Progenitor cell of endocrine pancreas (in vitro differentiated cells): ENCODE data around the gene CSGALNACT2. TPM values are rescaled to one million over a fixed set of nuclear protein-coding genes. Genes with fewer than 3 reads are reported as not detected.

Experiments used
- DNase-seq: peaks from one replicate; pipeline ENCODE4 v3.0.0; 2021; ENCODE audit warnings: low spot score; ENCODE audit not compliant: unreplicated experiment
- H3K27ac Mint-ChIP-seq: 2 replicates; pipeline ENCODE4 v1.8.0; 2021; ENCODE audit warnings: mild to moderate bottlenecking, moderate library complexity, mixed read lengths
- H3K27me3 Mint-ChIP-seq: 2 replicates; pipeline ENCODE4 v1.8.0; 2021; ENCODE audit warnings: mixed read lengths
- H3K36me3 Mint-ChIP-seq: 2 replicates; pipeline ENCODE4 v1.8.0; 2022; ENCODE audit warnings: mixed read lengths; ENCODE audit not compliant: insufficient read depth
- H3K4me1 Mint-ChIP-seq: 2 replicates; pipeline ENCODE4 v1.8.0; 2021; ENCODE audit warnings: low read depth, mixed read lengths
- H3K4me3 Mint-ChIP-seq: 2 replicates; pipeline ENCODE4 v1.8.0; 2021; ENCODE audit warnings: low read depth, mild to moderate bottlenecking, moderate library complexity, mixed read lengths
- H3K9me3 Mint-ChIP-seq: 2 replicates; pipeline ENCODE4 v1.8.0; 2021; ENCODE audit warnings: low read depth, mixed read lengths
- total RNA-seq: library from RNA; stranded (reverse); gene quantifications from 2 replicates; pipeline ENCODE4 v1.2.1, GENCODE V29; 2021
- TF ChIP-seq, protein P1 (sequence below): fragments of 200-600 bp; sonication (generic); IDR thresholded peaks from one replicate; pipeline ENCODE4 v1.5.0; 2021; ENCODE audit warnings: antibody characterized with exemption, mild to moderate bottlenecking; ENCODE audit not compliant: unreplicated experiment

The CSGALNACT2 gene
- total RNA-seq, 1 donor from 2014 or later, result 8.9 TPM

- DNase-seq, result no peak
- no peaks in the 10 kb centered on the region for H3K4me1 Mint-ChIP-seq
- H3K27ac Mint-ChIP-seq, result no peak overlapping the region
- H3K27me3 Mint-ChIP-seq, result peaks cover 4% of the 10 kb centered on the region
- TF ChIP-seq, protein P1, sequence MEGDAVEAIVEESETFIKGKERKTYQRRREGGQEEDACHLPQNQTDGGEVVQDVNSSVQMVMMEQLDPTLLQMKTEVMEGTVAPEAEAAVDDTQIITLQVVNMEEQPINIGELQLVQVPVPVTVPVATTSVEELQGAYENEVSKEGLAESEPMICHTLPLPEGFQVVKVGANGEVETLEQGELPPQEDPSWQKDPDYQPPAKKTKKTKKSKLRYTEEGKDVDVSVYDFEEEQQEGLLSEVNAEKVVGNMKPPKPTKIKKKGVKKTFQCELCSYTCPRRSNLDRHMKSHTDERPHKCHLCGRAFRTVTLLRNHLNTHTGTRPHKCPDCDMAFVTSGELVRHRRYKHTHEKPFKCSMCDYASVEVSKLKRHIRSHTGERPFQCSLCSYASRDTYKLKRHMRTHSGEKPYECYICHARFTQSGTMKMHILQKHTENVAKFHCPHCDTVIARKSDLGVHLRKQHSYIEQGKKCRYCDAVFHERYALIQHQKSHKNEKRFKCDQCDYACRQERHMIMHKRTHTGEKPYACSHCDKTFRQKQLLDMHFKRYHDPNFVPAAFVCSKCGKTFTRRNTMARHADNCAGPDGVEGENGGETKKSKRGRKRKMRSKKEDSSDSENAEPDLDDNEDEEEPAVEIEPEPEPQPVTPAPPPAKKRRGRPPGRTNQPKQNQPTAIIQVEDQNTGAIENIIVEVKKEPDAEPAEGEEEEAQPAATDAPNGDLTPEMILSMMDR, result peak; percentile 10
- H3K36me3 Mint-ChIP-seq, result no peaks in the 10 kb centered on the region
- H3K4me3 Mint-ChIP-seq, result no peak overlapping the region
- no peaks in the 10 kb centered on the region for H3K9me3 Mint-ChIP-seq
Measured at GRCh38 chr10:43113201-43114087, 24.8 kb upstream of the CSGALNACT2 start.

DNA sequence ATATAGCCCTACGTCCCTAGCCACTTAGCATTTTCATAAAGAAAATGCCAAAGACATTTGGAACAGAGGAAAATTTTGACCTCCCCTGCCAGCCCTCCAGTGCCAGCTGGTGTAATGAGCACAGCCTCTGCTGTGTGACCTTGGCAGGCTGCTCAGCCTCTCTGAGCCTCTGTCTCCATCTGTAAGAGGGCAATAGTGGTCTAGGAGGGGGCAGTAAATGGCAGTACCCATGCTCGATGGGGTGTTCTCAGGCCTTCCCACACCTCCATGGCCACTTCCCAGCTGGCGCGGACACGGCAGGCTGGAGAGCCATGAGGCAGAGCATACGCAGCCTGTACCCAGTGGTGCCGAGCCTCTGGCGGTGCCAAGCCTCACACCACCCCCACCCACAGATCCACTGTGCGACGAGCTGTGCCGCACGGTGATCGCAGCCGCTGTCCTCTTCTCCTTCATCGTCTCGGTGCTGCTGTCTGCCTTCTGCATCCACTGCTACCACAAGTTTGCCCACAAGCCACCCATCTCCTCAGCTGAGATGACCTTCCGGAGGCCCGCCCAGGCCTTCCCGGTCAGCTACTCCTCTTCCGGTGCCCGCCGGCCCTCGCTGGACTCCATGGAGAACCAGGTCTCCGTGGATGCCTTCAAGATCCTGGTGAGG, 24.0 kb upstream of the CSGALNACT2 start:
- Mint-ChIP-seq H3K4me1 (no peaks in the 10 kb centered on the region), H3K36me3 (no peaks in the 10 kb centered on the region), H3K9me3 (no peaks in the 10 kb centered on the region), H3K27ac (no peak overlapping the region), H3K4me3 (no peak overlapping the region), H3K27me3 (peaks cover 4% of the 10 kb centered on the region)
- TF ChIP-seq, protein P1, result no peak
- no peak for DNase-seq

DNA sequence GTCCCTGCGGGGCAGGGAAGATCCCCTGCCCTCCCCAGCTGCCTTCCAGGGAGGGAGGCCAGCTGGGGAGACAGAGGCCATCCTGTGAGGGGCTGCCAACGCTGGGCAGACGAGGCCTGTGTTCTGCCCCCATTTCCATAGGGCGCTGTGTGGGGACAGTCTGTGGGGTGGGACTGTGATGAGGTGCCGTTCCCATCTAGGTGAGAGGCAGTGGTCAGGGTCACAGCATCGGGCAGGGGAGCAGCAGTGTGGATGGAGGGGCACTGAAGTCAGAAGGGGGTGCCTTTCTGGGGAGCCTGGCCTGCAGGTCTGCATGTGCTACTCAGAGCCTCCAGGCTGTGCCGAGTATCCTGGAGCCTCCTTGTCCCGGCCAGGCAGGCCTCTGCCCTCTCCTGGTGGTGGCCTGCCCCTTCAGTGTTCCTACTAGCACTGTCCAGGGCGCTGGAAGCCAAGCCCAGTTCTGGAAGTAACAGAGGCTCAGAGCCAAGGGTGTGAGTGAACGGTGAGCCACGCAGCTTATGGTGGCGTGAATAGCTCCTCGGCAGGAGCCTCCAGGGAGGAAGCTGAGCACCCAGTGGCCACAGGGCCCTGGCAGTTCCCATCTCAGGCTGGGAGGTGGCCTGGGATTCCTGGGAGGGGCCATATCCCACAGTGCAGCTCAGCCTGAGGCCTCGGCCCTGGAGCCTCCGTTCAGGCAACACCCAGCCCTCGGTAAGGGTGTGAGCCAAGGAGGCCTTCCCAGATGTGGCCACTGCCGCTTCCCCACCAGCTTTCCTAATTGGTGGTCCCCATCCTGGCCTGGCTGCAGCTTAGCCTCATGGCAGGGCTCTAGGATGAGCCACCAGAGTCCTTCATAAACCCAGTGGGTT, 23.3 kb upstream of the CSGALNACT2 start:
- no peak for DNase-seq
- no peak overlapping the region for H3K4me3 Mint-ChIP-seq
- H3K27me3 Mint-ChIP-seq, result peaks cover 4% of the 10 kb centered on the region
- H3K9me3 Mint-ChIP-seq, result no peaks in the 10 kb centered on the region
- no peaks in the 10 kb centered on the region for H3K36me3 Mint-ChIP-seq
- TF ChIP-seq, protein P1, result no peak
- H3K4me1 Mint-ChIP-seq, result no peaks in the 10 kb centered on the region
- no peak overlapping the region for H3K27ac Mint-ChIP-seq

- Mint-ChIP-seq H3K4me1 (no peaks in the 10 kb centered on the region), H3K27ac (no peak overlapping the region)
- no peak for DNase-seq
Measured at GRCh38 chr10:43115881-43116595, 22.2 kb upstream of the CSGALNACT2 start.

More at GRCh38 chr10:43115881-43116595, 22.2 kb upstream of the CSGALNACT2 start:
- Mint-ChIP-seq H3K9me3 (no peaks in the 10 kb centered on the region), H3K27me3 (peaks cover 4% of the 10 kb centered on the region), H3K36me3 (no peaks in the 10 kb centered on the region), H3K4me3 (no peak overlapping the region)
- TF ChIP-seq, protein P1, result no peak
